Measurements from ENCODE around the gene B3GALT5.

B3GALT5 gene

DNA sequence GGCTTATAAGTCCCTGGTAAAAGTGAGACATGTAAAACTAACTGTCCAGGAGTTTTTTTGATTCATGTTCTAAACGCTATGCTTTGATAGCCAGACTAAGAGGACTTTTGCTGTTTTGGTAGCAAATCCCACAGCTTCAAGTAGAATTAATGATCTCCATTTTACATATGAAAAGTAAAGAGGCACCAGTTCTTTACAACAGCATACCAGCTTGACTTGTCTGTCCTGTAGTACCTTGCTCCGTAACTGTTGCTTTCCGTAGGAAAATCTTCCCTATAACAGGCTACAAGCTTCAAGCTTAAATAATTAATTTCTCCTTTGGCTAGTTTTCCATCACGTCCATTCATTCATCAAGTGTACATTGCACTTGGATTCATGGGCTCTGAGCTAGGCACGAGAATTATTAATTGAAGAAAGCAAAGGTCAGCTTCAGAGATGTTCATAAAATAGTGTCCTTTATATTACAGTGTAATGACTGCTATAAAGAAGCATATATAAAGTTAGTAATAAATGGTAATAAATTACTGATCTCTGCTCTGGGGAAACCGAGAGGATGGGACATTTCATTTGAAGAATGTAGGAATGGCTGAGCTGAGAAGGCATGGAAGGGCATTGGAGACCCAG lies 29.2 kb downstream of the B3GALT5 start:
- no peak overlapping the region for H3K4me3 ChIP-seq (ENCODE audit: low read length)
- no peak for DNase-seq (ENCODE audit: low read depth)
- TF ChIP-seq, protein P1, sequence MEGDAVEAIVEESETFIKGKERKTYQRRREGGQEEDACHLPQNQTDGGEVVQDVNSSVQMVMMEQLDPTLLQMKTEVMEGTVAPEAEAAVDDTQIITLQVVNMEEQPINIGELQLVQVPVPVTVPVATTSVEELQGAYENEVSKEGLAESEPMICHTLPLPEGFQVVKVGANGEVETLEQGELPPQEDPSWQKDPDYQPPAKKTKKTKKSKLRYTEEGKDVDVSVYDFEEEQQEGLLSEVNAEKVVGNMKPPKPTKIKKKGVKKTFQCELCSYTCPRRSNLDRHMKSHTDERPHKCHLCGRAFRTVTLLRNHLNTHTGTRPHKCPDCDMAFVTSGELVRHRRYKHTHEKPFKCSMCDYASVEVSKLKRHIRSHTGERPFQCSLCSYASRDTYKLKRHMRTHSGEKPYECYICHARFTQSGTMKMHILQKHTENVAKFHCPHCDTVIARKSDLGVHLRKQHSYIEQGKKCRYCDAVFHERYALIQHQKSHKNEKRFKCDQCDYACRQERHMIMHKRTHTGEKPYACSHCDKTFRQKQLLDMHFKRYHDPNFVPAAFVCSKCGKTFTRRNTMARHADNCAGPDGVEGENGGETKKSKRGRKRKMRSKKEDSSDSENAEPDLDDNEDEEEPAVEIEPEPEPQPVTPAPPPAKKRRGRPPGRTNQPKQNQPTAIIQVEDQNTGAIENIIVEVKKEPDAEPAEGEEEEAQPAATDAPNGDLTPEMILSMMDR (conservative IDR thresholded peaks at IDR 0.05; ENCODE audit: low read depth, low read length), result no peak

DNA sequence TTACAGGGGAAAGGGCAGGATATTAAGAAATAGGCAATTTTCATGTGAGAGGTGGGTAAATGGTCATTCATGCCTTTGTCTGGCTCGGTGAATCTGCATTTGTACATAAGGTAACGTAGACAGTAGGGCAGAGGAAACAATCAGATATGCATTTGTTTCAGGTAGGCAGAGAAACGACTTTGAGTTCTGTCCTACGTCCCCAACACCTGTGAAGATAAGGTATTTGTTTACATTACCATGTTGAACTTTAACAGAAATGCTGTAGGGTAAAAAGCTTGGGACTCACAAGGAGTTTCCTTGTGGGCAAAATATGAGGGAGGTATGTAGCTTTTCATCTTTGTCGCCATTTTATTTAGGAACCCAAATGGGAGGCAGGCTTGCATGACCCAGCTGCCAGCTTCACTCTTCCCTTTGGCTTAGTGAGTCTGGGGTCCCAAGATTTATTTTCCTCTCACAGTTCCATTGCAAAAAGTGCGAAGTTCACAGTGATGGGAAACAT lies 31.4 kb downstream of the B3GALT5 start:
- no peak overlapping the region for H3K4me3 ChIP-seq (ENCODE audit: low read length)
- TF ChIP-seq, protein P1 (conservative IDR thresholded peaks at IDR 0.05; ENCODE audit: low read depth, low read length), result no peak
- DNase-seq (ENCODE audit: low read depth), result no peak

DNA sequence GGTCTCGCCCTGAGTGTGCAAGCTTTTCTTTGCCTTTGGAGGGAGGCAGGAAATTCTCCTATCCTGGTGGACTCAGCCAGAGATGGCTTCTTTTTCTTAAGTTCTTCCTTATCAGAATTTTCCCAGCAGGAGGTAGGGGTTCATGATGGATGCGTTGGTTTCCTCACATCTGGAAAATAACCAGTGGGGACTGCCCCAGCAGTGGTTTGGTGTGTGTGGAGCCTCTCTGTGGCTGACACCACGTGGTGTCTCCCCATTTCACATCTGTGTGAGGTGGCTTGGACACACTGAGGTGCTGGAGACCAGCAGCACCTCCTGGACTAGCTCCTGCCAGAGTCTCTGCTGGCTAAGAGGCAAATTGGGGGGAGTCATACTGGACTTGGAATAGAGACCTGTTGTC lies 32.6 kb downstream of the B3GALT5 start:
- H3K4me3 ChIP-seq (ENCODE audit: low read length), result no peak overlapping the region
- DNase-seq (ENCODE audit: low read depth), result no peak
- TF ChIP-seq, protein P1 (conservative IDR thresholded peaks at IDR 0.05; ENCODE audit: low read depth, low read length), result no peak

DNA sequence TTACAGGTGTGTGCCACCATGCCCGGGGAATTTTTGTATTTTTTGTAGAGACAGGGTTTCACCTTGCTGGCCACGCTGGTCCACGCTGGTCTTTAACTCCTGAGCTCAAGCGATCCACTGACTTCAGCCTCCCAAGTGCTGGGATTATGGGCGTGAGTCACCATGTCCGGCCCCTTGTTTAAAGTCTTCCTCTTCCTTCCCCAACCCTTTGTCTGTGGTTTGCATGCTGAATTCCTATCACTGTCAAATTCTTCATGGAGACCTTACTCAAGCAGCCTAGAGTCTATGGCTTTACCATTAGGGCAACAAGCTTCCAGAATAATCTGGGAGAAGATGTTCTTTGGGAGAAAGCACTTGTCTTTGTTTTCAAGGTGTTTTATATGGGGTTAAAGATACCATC lies 34.7 kb downstream of the B3GALT5 start:
- no peak for DNase-seq (ENCODE audit: low read depth)
- TF ChIP-seq, protein P1 (conservative IDR thresholded peaks at IDR 0.05; ENCODE audit: low read depth, low read length), result no peak
- no peak overlapping the region for H3K4me3 ChIP-seq (ENCODE audit: low read length)

DNA sequence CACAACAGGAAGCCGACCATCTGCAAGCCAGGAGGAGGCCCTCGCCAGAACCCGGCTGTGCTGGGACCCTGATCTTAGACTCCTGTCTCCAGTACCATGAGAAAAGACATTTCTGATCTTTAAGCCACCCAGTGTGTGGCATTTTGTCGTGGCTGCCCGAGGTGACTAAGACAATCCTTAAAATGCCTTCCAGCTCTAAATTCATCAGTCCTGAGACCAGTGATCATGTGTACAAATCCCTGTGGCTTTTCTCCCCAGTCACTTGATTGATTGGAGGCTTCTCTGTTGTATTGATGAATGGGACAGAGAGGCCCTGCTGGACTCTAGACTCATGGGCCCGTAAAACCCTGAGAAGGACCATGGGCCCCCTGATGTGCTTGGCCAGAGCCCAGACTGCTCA lies 36.1 kb downstream of the B3GALT5 start:
- H3K4me3 ChIP-seq (ENCODE audit: low read length), result no peak overlapping the region
- no peak for DNase-seq (ENCODE audit: low read depth)
- TF ChIP-seq, protein P1 (conservative IDR thresholded peaks at IDR 0.05; ENCODE audit: low read depth, low read length), result no peak

DNA sequence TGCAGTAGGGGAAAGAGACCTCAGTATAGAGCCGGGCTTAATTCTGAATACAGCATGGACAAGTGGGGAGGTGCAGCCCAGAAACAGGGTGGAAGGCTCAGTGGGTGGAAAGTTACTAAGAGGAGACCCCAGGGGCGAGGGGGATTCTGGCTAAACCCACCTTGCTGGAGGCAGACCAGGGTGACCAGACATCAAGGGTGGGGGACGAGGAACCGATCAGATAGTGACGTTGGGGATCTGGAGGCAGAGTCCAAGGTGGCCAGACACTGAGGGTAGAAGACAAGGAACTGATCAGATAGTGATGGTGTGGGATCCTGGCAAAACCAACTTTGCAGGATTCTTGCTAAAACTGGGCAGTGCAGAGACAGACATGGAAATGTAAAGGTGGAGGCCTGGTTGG lies 36.8 kb downstream of the B3GALT5 start:
- H3K4me3 ChIP-seq (ENCODE audit: low read length), result no peak overlapping the region
- DNase-seq (ENCODE audit: low read depth), result no peak
- TF ChIP-seq, protein P1 (conservative IDR thresholded peaks at IDR 0.05; ENCODE audit: low read depth, low read length), result no peak

DNA sequence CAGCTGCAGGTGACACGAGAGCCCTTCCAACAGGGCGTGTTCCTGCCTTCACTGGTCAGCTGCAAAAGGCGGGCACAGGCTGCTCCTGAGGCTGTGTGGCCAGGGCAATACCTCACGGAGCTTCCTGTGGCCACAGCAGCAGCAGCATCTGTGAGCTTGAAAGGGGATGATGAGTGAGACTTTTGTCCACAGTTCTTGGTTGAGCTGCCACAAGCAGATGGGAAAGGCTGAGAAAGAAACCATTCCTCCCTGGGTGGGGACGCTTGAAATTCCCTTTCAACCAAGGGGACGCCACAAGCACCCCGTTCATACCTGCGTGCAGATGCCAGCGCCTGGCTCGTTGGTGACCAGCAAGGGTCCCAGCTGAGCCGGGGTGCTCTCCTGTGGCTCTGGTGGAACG lies 37.6 kb downstream of the B3GALT5 start:
- TF ChIP-seq, protein P1 (conservative IDR thresholded peaks at IDR 0.05; ENCODE audit: low read depth, low read length), result no peak
- no peak overlapping the region for H3K4me3 ChIP-seq (ENCODE audit: low read length)
- no peak for DNase-seq (ENCODE audit: low read depth)
